KOPT-K1 (cell line): ENCODE measurements around the gene DUSP22.

Source experiments
- H3K27ac ChIP-seq: fragments of 200-600 bp; sonication (generic); 2 replicates; pipeline ENCODE4 v1.5.1; 2016; ENCODE audit warnings: antibody characterized with exemption, mild to moderate bottlenecking, low read depth, low read length; ENCODE audit not compliant: poor library complexity, severe bottlenecking
- H3K36me3 ChIP-seq: fragments of 200-600 bp; sonication (generic); 2 replicates; pipeline ENCODE4 v1.5.1; 2017; ENCODE audit warnings: antibody characterized with exemption, mild to moderate bottlenecking, low read length, moderate library complexity; ENCODE audit not compliant: insufficient read depth
- H3K9me3 ChIP-seq: fragments of 200-600 bp; sonication (generic); 2 replicates; pipeline ENCODE4 v1.5.1; 2017; ENCODE audit warnings: antibody characterized with exemption, low read length, mild to moderate bottlenecking; ENCODE audit not compliant: insufficient read depth, poor library complexity, severe bottlenecking

The DUSP22 gene

DNA sequence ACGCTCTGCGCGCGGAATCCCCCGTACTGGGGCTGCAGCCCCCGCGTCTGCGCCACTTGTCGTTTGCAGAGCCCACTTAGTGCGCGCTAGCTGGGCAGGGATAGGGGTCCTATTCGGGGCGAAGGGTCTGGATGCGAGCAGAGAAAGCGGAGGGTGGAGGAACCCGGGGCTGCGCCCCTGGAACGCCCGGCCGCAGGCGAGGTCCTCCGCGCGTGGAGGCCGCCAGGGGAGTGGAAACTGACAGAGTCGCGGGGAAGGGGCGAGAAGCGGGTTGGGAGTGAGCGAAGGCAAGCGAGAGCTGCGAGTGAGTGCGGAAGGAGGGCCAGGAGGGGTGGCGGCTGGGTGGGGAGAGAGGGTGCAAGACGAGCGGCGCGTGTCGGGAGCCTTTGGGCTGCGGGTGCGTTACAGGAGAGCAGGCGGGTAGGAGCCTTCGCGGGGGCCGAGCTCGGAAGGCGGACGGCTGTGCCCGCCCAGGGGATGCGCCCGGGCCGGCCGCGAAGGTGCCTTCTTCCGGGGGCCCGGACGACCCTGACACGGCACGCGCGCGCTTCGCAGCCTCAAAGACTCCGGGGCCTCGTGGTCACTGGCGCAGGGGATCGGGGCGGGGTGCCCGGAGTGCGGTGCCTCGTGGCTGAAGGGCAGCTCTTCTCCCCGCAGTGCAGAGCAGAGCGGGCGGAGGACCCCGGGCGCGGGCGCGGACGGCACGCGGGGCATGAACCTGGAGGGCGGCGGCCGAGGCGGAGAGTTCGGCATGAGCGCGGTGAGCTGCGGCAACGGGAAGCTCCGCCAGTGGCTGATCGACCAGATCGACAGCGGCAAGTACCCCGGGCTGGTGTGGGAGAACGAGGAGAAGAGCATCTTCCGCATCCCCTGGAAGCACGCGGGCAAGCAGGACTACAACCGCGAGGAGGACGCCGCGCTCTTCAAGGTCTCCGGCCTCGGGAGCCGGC, 100.4 kb downstream of the DUSP22 start:
- Histone ChIP-seq H3K27ac (no peak overlapping the region), H3K9me3 (no peaks in the 10 kb centered on the region), H3K36me3 (no peaks in the 10 kb centered on the region)

- H3K9me3 ChIP-seq, result no peaks in the 10 kb centered on the region
- H3K36me3 ChIP-seq, result no peaks in the 10 kb centered on the region
- no peak overlapping the region for H3K27ac ChIP-seq
Measured at GRCh38 chr6:393391-394221, 101.3 kb downstream of the DUSP22 start.

DNA sequence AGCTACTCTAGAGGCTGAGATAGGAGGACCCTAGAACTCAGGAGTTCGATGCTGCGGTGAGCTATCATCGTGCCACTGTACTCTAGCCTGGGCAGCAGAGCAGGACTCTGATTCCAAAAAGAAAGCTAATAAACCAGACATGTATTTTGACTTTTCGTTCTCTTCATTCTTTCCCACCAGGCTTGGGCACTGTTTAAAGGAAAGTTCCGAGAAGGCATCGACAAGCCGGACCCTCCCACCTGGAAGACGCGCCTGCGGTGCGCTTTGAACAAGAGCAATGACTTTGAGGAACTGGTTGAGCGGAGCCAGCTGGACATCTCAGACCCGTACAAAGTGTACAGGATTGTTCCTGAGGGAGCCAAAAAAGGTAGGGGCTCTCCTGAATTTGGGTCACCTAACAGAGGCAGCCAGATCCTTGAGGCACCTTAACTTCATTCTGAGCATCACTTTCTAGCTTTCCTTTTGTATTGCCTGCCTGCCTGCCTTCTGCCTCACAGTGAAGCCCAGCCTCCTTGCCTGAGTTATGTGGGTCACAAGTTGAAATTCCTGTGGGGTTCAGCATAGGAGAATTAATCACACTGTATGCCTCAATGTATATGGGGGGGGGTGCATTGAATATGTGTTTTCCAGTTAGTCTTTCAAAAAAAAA, 102.5 kb downstream of the DUSP22 start:
- Histone ChIP-seq H3K27ac (no peak overlapping the region), H3K36me3 (no peaks in the 10 kb centered on the region), H3K9me3 (no peaks in the 10 kb centered on the region)

DNA sequence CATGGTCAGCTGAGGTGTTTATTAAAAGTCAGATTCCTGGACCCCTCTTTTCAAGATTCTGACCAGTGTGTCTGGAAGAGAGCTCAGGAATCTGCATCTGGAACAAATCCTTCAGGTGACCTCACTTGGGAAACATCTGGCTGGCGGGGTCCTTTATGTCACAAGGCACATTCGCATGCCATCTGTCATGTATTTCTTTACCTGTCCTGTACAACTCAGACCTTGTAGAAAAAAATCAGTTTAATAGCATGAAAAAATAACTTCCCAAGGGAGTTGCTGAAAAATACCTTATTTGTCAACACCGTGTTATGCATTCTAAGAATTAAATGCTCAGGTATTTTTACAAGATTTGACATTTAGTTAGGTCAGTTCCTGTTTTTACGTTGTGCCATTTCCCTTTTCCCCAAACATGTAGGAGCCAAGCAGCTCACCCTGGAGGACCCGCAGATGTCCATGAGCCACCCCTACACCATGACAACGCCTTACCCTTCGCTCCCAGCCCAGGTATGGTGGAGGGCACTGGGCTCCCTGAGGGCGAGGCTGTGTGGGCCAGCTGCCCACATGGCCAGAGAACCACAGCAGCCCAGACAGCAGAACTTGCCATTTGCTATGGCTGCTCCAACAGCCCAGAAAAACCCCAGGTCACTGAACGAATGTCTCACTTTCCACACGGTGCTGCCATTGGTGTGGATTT, 103.3 kb downstream of the DUSP22 start:
- Histone ChIP-seq H3K27ac (no peak overlapping the region), H3K36me3 (no peaks in the 10 kb centered on the region), H3K9me3 (no peaks in the 10 kb centered on the region)

- no peak overlapping the region for H3K27ac ChIP-seq
- no peaks in the 10 kb centered on the region for H3K36me3 ChIP-seq
- no peaks in the 10 kb centered on the region for H3K9me3 ChIP-seq
Measured at GRCh38 chr6:396126-396520, 103.8 kb downstream of the DUSP22 start.

GRCh38 chr6:397056-397455, 104.8 kb downstream of the DUSP22 start:
- H3K9me3 ChIP-seq, result no peaks in the 10 kb centered on the region
- no peaks in the 10 kb centered on the region for H3K36me3 ChIP-seq
- no peak overlapping the region for H3K27ac ChIP-seq

GRCh38 chr6:397604-398003, 105.3 kb downstream of the DUSP22 start:
- Histone ChIP-seq H3K9me3 (no peaks in the 10 kb centered on the region), H3K27ac (no peak overlapping the region), H3K36me3 (no peaks in the 10 kb centered on the region)

GRCh38 chr6:398065-398464, 105.8 kb downstream of the DUSP22 start:
- no peaks in the 10 kb centered on the region for H3K36me3 ChIP-seq
- no peak overlapping the region for H3K27ac ChIP-seq
- H3K9me3 ChIP-seq, result no peaks in the 10 kb centered on the region

DNA sequence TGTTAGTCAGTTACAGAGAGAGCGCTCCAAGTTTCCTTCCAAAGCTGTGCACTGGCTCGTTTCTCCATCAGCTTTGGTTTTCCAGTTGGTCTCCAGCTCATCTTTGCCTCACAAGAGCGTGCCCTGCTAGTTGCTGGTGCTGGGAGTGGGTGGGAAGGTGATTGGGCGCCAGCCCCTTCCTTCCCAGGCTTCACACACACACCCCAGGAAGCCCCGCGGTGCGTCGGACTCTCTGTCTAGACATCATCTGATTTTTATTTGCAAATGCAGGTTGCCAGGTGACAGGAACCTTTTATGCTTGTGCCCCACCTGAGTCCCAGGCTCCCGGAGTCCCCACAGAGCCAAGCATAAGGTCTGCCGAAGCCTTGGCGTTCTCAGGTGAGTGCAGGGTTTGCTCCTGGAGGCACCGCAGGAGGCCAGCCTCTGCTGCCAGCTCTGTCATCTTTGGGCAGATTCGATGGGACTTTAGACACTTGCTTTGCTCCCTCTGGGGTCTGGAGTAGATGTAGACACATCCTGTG, 106.3 kb downstream of the DUSP22 start:
- Histone ChIP-seq H3K36me3 (no peaks in the 10 kb centered on the region), H3K27ac (no peak overlapping the region), H3K9me3 (no peaks in the 10 kb centered on the region)

GRCh38 chr6:399785-400534, 107.7 kb downstream of the DUSP22 start:
- Histone ChIP-seq H3K27ac (no peak overlapping the region), H3K36me3 (no peaks in the 10 kb centered on the region), H3K9me3 (no peaks in the 10 kb centered on the region)

- H3K9me3 ChIP-seq, result no peaks in the 10 kb centered on the region
- H3K27ac ChIP-seq, result no peak overlapping the region
- H3K36me3 ChIP-seq, result no peaks in the 10 kb centered on the region
Measured at GRCh38 chr6:400815-401214, 108.5 kb downstream of the DUSP22 start.
